GM12865 (cell line): ENCODE data around the gene ZNF787.

Experiments
- DNase-seq: peaks from one replicate; pipeline ENCODE4 v3.0.0; 2010; ENCODE audit warnings: low read depth
- H3K4me3 ChIP-seq: 2 replicates; pipeline ENCODE4 v1.5.1; 2011; ENCODE audit warnings: mild to moderate bottlenecking, low read depth, low read length, control low read depth
- CTCF ChIP-seq: IDR thresholded peaks from 2 replicates; pipeline ENCODE4 v1.5.1; 2011; ENCODE audit warnings: low read length, control low read depth, low read depth, inconsistent platforms; ENCODE audit not compliant: insufficient read depth; ENCODE audit errors: missing control alignments

ZNF787 gene

GRCh38 chr19:56117889-56118288 is 3.2 kb downstream of the ZNF787 start:
- no peak for TF ChIP-seq CTCF
- H3K4me3 ChIP-seq: no peak overlapping the region
- no peak for DNase-seq

GRCh38 chr19:56117376-56117884 is 3.7 kb downstream of the ZNF787 start:
- H3K4me3 ChIP-seq: no peak overlapping the region
- no peak for TF ChIP-seq CTCF
- DNase-seq: no peak

GRCh38 chr19:56116606-56117005 is 4.5 kb downstream of the ZNF787 start:
- no peak overlapping the region for H3K4me3 ChIP-seq
- DNase-seq: no peak
- TF ChIP-seq CTCF: no peak

GRCh38 chr19:56115490-56115889 is 5.6 kb downstream of the ZNF787 start:
- DNase-seq: no peak
- no peak overlapping the region for H3K4me3 ChIP-seq
- TF ChIP-seq CTCF: no peak

- no peak for TF ChIP-seq CTCF
- no peak for DNase-seq
- no peak overlapping the region for H3K4me3 ChIP-seq
Observed at GRCh38 chr19:56114778-56115110, 6.4 kb downstream of the ZNF787 start.

- no peak for DNase-seq
- H3K4me3 ChIP-seq: no peak overlapping the region
- TF ChIP-seq CTCF: no peak
Observed at GRCh38 chr19:56114051-56114777, 6.9 kb downstream of the ZNF787 start.
